Brain microvascular endothelial cell (primary cell): ENCODE data around the gene TFDP1.

Source experiments
- DNase-seq: peaks from one replicate; pipeline ENCODE4 v3.0.0-alpha.2; 2020
- H3K27ac ChIP-seq: fragments of 250-450 bp; sonication (Bioruptor Pico); 2 replicates; pipeline ENCODE4 v1.5.1; 2020; ENCODE audit warnings: mild to moderate bottlenecking, moderate library complexity
- H3K27me3 ChIP-seq: fragments of 250-450 bp; sonication (Bioruptor Pico); replicated peaks from 2 replicates; pipeline ENCODE4 v1.5.1; 2020; ENCODE audit warnings: mild to moderate bottlenecking
- H3K36me3 ChIP-seq: fragments of 250-450 bp; sonication (Bioruptor Pico); replicated peaks from 2 replicates; pipeline ENCODE4 v1.5.1; 2020; ENCODE audit warnings: mild to moderate bottlenecking
- H3K4me3 ChIP-seq: 2 replicates; pipeline ENCODE4 v1.5.1; 2011; ENCODE audit warnings: low read depth, mild to moderate bottlenecking, control low read depth, low read length, moderate library complexity
- CTCF ChIP-seq: IDR thresholded peaks from 2 replicates; pipeline ENCODE4 v1.5.1; 2011; ENCODE audit warnings: low read depth, mild to moderate bottlenecking, moderate library complexity, low read length, control low read depth, inconsistent platforms; ENCODE audit errors: missing control alignments
- in situ Hi-C: cut with HindIII; loops from 2 replicates; pipeline ENCODE4 v1.10.0; 2017; ENCODE audit warnings: low sequenced_read_pairs, low pct_ligation_motif_present

TFDP1 gene

DNA sequence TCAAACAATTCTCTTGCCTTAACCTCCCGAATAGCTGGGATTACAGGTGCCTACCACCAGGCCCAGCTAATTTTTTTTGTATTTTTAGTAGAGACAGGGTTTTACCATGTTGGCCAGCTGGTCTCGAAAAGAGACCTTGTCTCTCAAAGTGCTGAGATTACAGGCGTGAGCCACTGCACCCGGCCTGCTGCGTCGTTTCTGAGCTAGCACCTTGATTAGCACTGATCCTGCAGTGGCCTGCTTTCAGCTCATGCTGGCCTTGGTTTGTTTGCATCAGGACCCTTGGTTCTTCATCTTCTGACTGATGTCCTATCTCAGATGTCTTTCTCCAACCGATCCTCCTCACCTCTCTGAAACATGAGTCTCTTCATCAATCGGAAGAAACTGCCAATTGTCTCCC lies 4.9 kb upstream of the TFDP1 start:
- in situ Hi-C loops, result no loop called here
- TF ChIP-seq CTCF, result no peak
- no peak for DNase-seq
- Histone ChIP-seq H3K4me3 (no peak overlapping the region), H3K36me3 (no peaks in the 10 kb centered on the region), H3K27ac (no peak overlapping the region), H3K27me3 (no peaks in the 10 kb centered on the region)

GRCh38 chr13:113581871-113582270 lies 2.7 kb upstream of the TFDP1 start:
- Histone ChIP-seq H3K4me3 (no peak overlapping the region), H3K27ac (no peak overlapping the region), H3K27me3 (no peaks in the 10 kb centered on the region), H3K36me3 (peaks cover 5% of the 10 kb centered on the region)
- no peak for DNase-seq
- TF ChIP-seq CTCF, result no peak
- in situ Hi-C loops, result no loop called here

DNA sequence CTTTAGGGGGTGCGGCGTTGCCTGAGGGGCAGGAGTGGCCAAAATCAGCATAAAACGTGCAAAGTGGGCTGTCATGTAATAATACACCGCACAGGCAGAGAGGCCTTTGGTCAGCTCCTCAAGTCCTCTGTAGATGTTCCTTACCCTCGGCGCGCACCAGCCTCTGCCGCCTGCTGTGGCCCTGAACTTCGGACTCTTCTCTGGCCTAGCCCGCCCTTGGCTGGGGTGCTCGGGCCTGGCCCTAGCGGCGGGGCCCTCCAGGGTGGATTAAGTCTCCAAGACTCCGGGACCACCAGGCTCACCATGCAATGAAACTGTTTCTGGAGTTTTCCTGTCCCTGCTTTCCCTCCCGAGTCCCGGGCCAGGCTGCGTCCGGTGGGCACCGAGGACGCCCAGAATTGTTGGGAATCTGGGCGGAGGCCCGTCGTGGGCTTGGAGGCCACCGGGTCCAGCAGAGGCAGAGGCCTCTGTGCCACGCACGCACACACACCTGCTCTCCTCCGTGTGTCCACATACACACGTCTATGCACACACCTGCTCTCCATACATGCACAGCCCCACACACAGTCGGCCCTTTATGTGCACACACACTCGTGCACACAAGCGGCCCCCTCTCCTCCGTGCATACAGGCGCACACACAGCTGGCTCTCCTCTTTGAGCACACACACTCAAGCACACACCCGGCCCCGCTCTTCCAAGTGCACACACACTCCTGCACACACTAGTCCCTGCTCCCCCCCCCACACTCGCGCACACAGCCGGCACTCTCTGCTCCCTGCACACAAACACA lies 1.5 kb upstream of the TFDP1 start:
- Histone ChIP-seq H3K27me3 (no peaks in the 10 kb centered on the region), H3K4me3 (no peak overlapping the region), H3K27ac (no peak overlapping the region), H3K36me3 (peaks cover 7% of the 10 kb centered on the region)
- TF ChIP-seq CTCF, result no peak
- in situ Hi-C loops, result no loop called here
- no peak for DNase-seq

GRCh38 chr13:113584870-113585671 lies 518 bp downstream of the TFDP1 start:
- no peak for DNase-seq
- TF ChIP-seq CTCF, result no peak
- peak overlapping the region; percentile 62 for H3K4me3 ChIP-seq
- H3K27me3 ChIP-seq, result no peaks in the 10 kb centered on the region
- H3K36me3 ChIP-seq, result peaks cover 12% of the 10 kb centered on the region
- in situ Hi-C loops, result no loop called here
- H3K27ac ChIP-seq, result no peak overlapping the region

DNA sequence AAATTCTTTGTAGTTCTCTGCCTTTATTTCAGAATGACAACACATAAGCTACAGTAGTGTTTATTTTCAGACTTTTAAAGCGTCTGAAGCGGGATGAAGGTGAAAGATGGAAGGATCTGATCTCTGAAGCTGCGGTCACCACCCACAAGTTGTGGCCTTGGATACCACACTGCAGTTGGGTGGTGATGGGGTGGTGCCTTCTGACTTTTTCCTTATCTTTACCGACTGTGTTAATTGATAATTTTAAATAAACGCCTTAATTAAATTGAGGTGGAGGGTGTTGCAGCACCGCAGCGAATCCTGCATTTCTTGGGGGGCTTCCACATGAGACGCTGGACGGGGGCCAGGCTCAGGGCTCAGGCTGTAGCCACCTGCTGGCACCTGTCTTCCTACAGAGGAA lies 1.3 kb downstream of the TFDP1 start:
- H3K36me3 ChIP-seq, result peaks cover 12% of the 10 kb centered on the region
- in situ Hi-C loops, result no loop called here
- DNase-seq, result no peak
- H3K27me3 ChIP-seq, result no peaks in the 10 kb centered on the region
- H3K4me3 ChIP-seq, result peak overlapping the region; percentile 62
- no peak overlapping the region for H3K27ac ChIP-seq
- TF ChIP-seq CTCF, result no peak
